K562 treated with DMSO at 1 percent for 24 hours (cell line): ENCODE measurements around the gene HAUS7. TPM values are rescaled to one million over a fixed set of nuclear protein-coding genes. Genes with fewer than 3 reads are reported as not detected.

ENCODE experiments used
- total RNA-seq: library from RNA; unstranded; fragments of 300-600 nt; gene quantifications from 2 replicates; pipeline ENCODE4 v1.2.3, GENCODE V29; 2022; ENCODE audit warnings: low read depth; ENCODE audit not compliant: insufficient read depth

The HAUS7 gene
- 44.1 and 56.3 TPM in 2 replicates for total RNA-seq

GRCh38 chrX:153470411-153471363 lies at the start of gene HAUS7:
Gene HAUS7, minus strand, starts transcription at chrX:153470576. Its CDS starts 19 bp downstream, at chrX:153470557.

DNA sequence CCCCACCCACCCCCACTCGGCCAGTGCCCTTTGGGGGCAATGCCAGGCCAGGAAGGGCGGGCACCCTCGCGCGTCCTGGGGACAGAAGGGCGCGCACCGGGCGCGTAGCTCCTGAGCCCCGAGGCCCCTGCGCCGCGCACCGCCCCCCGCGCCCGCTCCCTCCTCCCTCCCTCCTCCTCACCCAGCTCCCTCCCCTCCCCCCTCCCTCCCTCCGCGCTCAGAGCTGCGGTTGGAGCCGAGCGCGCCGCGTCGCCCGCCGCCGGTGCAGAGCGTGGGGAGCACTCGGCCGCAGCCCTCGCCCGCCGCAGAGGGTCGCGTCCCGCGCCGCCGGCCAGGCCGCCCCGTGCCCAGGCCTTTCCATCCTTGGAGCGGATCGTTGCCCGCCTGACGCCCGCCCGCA lies 47.0 kb upstream of the HAUS7 start, which contains the start of gene ATP2B3:
ATP2B3 (plus strand) TSS at position 220 of the 400 bp plus-strand sequence. CDS start 18,606 bp downstream, outside the sequence.

GRCh38 chrX:153494541-153495361 lies 24.4 kb upstream of the HAUS7 start, which contains the start of gene BGN:
Gene BGN, plus strand, starts transcription at chrX:153494980. Its CDS starts 9,652 bp downstream, at chrX:153504632.

DNA sequence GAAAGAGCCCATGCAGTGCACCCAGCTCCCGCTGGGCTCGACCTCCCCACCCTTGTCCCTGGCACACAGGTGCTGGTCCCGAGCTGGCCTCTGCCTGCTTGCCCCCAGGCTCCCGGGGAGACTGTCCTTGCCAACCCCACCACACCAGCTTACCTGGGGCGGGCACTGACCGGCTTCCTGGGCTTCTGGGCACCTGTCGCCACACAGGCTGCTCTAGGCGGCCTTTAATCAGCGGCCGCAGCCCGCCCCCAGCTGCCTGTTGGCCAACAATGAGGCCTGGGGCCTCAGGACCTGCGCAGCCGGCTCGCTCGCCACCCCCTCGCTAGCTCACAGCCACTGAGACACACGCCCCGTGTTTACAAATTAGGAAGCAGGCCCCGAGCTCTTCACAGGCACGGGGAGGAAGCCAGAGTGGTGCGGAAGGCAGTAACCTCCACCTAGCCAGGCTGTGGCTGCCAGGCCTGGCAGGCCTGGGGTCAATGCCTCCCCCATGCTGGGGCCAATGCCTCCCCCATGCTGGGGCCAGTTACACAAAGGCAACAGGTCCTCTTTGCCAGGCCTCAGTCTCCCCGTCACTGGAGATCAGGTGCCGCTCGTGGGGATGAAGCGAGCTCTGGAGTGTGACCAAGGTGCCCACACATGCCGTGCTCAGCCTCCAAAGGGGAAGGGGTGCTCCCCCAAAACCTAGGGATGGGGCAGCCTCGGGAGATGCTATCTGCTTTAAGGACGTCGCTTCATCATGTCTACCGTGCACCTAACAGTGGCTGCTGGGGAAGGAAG lies 24.3 kb downstream of the HAUS7 start, which contains the start of gene TREX2:
TREX2 (minus strand) TSS at position 201 of the 780 bp plus-strand sequence. CDS start 626 bp downstream, outside the sequence.

GRCh38 chrX:153411255-153411987 lies 59.0 kb downstream of the HAUS7 start, which contains the start of gene ZFP92:
Gene ZFP92, plus strand, starts transcription at chrX:153411472. Its CDS starts 6,851 bp downstream, at chrX:153418323.

GRCh38 chrX:153401133-153401764 lies 69.1 kb downstream of the HAUS7 start, which contains the start of gene PNMA6E:
Gene PNMA6E, minus strand, starts transcription at chrX:153401350. Its CDS starts 2,501 bp downstream, at chrX:153398849.

Other genes starting within 250 kb of the HAUS7 start
- gene PNMA6F, start 148.8 kb downstream of the HAUS7 start, total RNA-seq: not detected in 2 replicates
- gene ZNF275, start 136.4 kb downstream of the HAUS7 start, total RNA-seq: 18.6 and 19.0 TPM in 2 replicates
- gene PNMA6E, start 69.2 kb downstream of the HAUS7 start, total RNA-seq: not detected in 2 replicates
- 4.1 and 4.7 TPM in 2 replicates for gene ZFP92, start 59.1 kb downstream of the HAUS7 start, total RNA-seq
- gene TREX2, start 24.5 kb downstream of the HAUS7 start, total RNA-seq: 1.5 and 4.3 TPM in 2 replicates
- gene BGN, start 24.4 kb upstream of the HAUS7 start, total RNA-seq: not detected in 2 replicates
- gene ATP2B3, start 47.1 kb upstream of the HAUS7 start, total RNA-seq: not detected in 2 replicates
- 45.2 and 46.1 TPM in 2 replicates for gene CCNQ, start 128.6 kb upstream of the HAUS7 start, total RNA-seq
- 3.8 and 4.7 TPM in 2 replicates for gene DUSP9, start 176.6 kb upstream of the HAUS7 start, total RNA-seq
- gene PNCK, start 203.2 kb upstream of the HAUS7 start, total RNA-seq: 3.2 and 3.4 TPM in 2 replicates
- gene SLC6A8, start 217.3 kb upstream of the HAUS7 start, total RNA-seq: 44.3 and 46.8 TPM in 2 replicates